H1 (cell line): ENCODE data around the gene TMCO1.

ENCODE experiments used
- CBX5 ChIP-seq: fragments of 300-800, 300-1000 bp; sonication (generic); IDR thresholded peaks from 2 replicates; pipeline ENCODE4 v1.7.1; 2016; ENCODE audit warnings: antibody characterized with exemption, low read length, low read depth
- CHD1 ChIP-seq: IDR thresholded peaks from 2 replicates; pipeline ENCODE4 v1.6.1; 2012; ENCODE audit warnings: low read depth, low read length, improper control_type of control experiment
- CREB1 ChIP-seq: IDR thresholded peaks from 2 replicates; pipeline ENCODE4 v1.6.1; 2012; ENCODE audit warnings: inconsistent platforms
- CTCF ChIP-seq, 3 experiments: IDR thresholded peaks; 1 replicate in 2 of 3; 2 replicates in 1 of 3; pipeline versions ENCODE4 v1.5.1 to v1.6.1; 2011; ENCODE audit warnings: low read length in 3 of 3, mild to moderate bottlenecking in 3 of 3, inconsistent platforms in 2 of 3, low read depth in 1 of 3, moderate library complexity in 1 of 3; ENCODE audit not compliant: insufficient read depth in 1 of 3; ENCODE audit errors: control extremely low read depth in 1 of 3
- E2F6 ChIP-seq: IDR thresholded peaks from 2 replicates; pipeline ENCODE4 v1.6.1; 2012; ENCODE audit warnings: inconsistent platforms
- EGR1 ChIP-seq: IDR thresholded peaks from 2 replicates; pipeline ENCODE4 v1.6.1; 2011; ENCODE audit warnings: low read depth, low read length, borderline replicate concordance
- KDM1A ChIP-seq: fragments of 200-600, 300-600 bp; sonication (generic); IDR thresholded peaks from 2 replicates; pipeline ENCODE4 v1.7.1; 2016; ENCODE audit warnings: mild to moderate bottlenecking, low read length, borderline replicate concordance
- NRF1 ChIP-seq: IDR thresholded peaks from 2 replicates; pipeline ENCODE4 v1.6.1; 2011; ENCODE audit warnings: mild to moderate bottlenecking, low read depth, low read length, improper control_type of control experiment
- POLR2A ChIP-seq, 2 experiments: IDR thresholded peaks; 1 replicate in 1 of 2; 2 replicates in 1 of 2; pipeline ENCODE4 v1.6.1; 2011; ENCODE audit warnings: low read depth in 2 of 2, low read length in 2 of 2, mild to moderate bottlenecking in 2 of 2; ENCODE audit errors: control extremely low read depth in 1 of 2
- RFX5 ChIP-seq: IDR thresholded peaks from 2 replicates; pipeline ENCODE4 v1.6.1; 2011; ENCODE audit warnings: low read depth, low read length, improper control_type of control experiment, borderline replicate concordance
- USF2 ChIP-seq: IDR thresholded peaks from 2 replicates; pipeline ENCODE4 v1.6.1; 2011; ENCODE audit warnings: low read length, improper control_type of control experiment

- TF ChIP-seq CTCF (IDR thresholded peaks at IDR 0.05; ENCODE audit: control extremely low read depth in 1 of 3, insufficient read depth in 1 of 3, low read depth in 1 of 3, low read length in 3 of 3) (no peak), CREB1 (no peak), EGR1 (no peak), NRF1 (no peak), CBX5 (no peak), KDM1A (no peak), E2F6 (no peak), CHD1 (no peak), POLR2A (IDR thresholded peaks at IDR 0.05; ENCODE audit: control extremely low read depth in 1 of 2, low read depth in 2 of 2, low read length in 2 of 2) (no peak), RFX5 (no peak), USF2 (no peak)
These were observed 4.4 kb downstream of the TMCO1 start for GRCh38 chr1:165764277-165764676.
